Spleen (tissue), 11 donors: ENCODE measurements around the gene SIRPA. TPM values are rescaled to one million over a fixed set of nuclear protein-coding genes. Genes with fewer than 3 reads are reported as not detected.

Experiments
- DNase-seq: peaks from one replicate; pipeline ENCODE4 v3.0.0-alpha.2; 2020
- H3K27ac ChIP-seq, 8 donors: fragments of 200-600 bp; sonication (generic) in 7 of 8; 1 replicate in 4 of 8; 2 replicates in 4 of 8; pipeline versions ENCODE4 v1.5.0 to v1.8.0; 2016 to 2021; ENCODE audit warnings: inconsistent platforms in 4 of 8, mild to moderate bottlenecking in 4 of 8, moderate library complexity in 1 of 8
- H3K27me3 ChIP-seq, 7 donors: fragments of 200-600 bp; sonication (generic) in 6 of 7; replicated peaks in 1 of 7; 1 replicate in 4 of 7; 2 replicates in 3 of 7; pipeline versions ENCODE4 v1.5.0 to v1.8.0; 2016 to 2021; ENCODE audit warnings: inconsistent platforms in 3 of 7, mild to moderate bottlenecking in 1 of 7
- H3K36me3 ChIP-seq, 6 donors: fragments of 200-600 bp; sonication (generic) in 5 of 6; 1 replicate in 4 of 6; 2 replicates in 2 of 6; pipeline versions ENCODE4 v1.5.0 to v1.8.0; 2016 to 2021; ENCODE audit warnings: inconsistent platforms in 2 of 6
- H3K4me1 ChIP-seq, 6 donors: fragments of 200-600 bp; sonication (generic) in 5 of 6; 1 replicate in 3 of 6; 2 replicates in 3 of 6; pipeline versions ENCODE4 v1.5.0 to v1.8.0; 2016 to 2021; ENCODE audit warnings: inconsistent platforms in 3 of 6
- H3K4me3 ChIP-seq, 8 donors: fragments of 200-600 bp; sonication (generic) in 7 of 8; 1 replicate in 4 of 8; 2 replicates in 4 of 8; pipeline versions ENCODE4 v1.5.0 to v1.8.0; 2016 to 2021; ENCODE audit warnings: inconsistent platforms in 4 of 8, mild to moderate bottlenecking in 4 of 8, moderate library complexity in 2 of 8
- H3K9me3 ChIP-seq, 8 donors: fragments of 200-600 bp; sonication (generic) in 7 of 8; 1 replicate in 4 of 8; 2 replicates in 4 of 8; pipeline versions ENCODE4 v1.5.0 to v1.8.0; 2016 to 2021; ENCODE audit warnings: inconsistent platforms in 4 of 8
- CTCF ChIP-seq, 11 experiments: fragments of 200-600 bp in 7 of 11; fragments of 450-650 bp in 4 of 11; sonication (generic) in 4 of 11; IDR thresholded peaks in 8 of 11; conservative IDR thresholded peaks in 3 of 11; 1 replicate in 7 of 11; 2 replicates in 4 of 11; pipeline versions ENCODE4 v1.4.0 to v1.8.0; 2016 to 2021; ENCODE audit warnings: antibody characterized with exemption in 11 of 11, inconsistent platforms in 4 of 11, mild to moderate bottlenecking in 1 of 11
- POLR2A ChIP-seq, 3 donors: fragments of 450-650 bp; IDR thresholded peaks; one replicate each; pipeline ENCODE4 v1.5.1; 2017; ENCODE audit warnings: antibody characterized with exemption in 3 of 3, mild to moderate bottlenecking in 1 of 3
- POLR2AphosphoS5 ChIP-seq, 3 donors: sonication (generic); formaldehyde crosslinking; IDR thresholded peaks; one replicate each; pipeline ENCODE4 v1.5.1; 2017; ENCODE audit warnings: antibody characterized with exemption in 3 of 3
- WGBS, 5 donors: extraction: QIAGEN DNeasy Blood & Tissue Kit in 3 of 5; methylation state at CpG; one replicate each; pipeline versions ENCODE4 v1.1.5 to v1.1.7; 2013 to 2018; 5-methylcytosine and 5-hydroxymethylcytosine counted together
- intact Hi-C: fragments of 100-400 bp; cut with DNase I; formaldehyde crosslinking; loops from one replicate; pipeline ENCODE4 v1.15.0; 2023; ENCODE audit warnings: low total_unique reads
- polyA plus RNA-seq, 3 donors: library from polyadenylated mRNA; stranded (reverse); fragments of 200-250 nt; gene quantifications; one replicate each; pipeline ENCODE4 v1.2.1, GENCODE V29; 2013
- total RNA-seq, 7 donors: library from RNA; depleted of rRNA in 3 of 7; stranded (reverse); fragments of >200 nt in 3 of 7; fragmentation: NEBNext Ultra II Directional in 4 of 7; extraction: Animal tissue kit (Norgen Biotek cat#: 25700) in 4 of 7; gene quantifications; one replicate each; pipeline versions ENCODE4 v1.1.0 to v1.2.1, GENCODE V29; 2016 to 2021
- donor health status: healthy with polysubstance abuse.
- donor health status: DM: no; HTN: no; CAD: no; lungs with moderate emphysema.
- donor health status: DM: no; HTN: no; CAD: no.
- donor health status: Bipolar disorder and iron deficiency.
- donor health status: healthy.
- donor health status: DM: no; HTN: no; CAD: no.
- donor health status: DM: yes; HTN: yes; CAD: no.

The SIRPA gene
- total and polyA plus RNA-seq, 10 donors: 9.8 to 104 (median 38.4) TPM

- Histone ChIP-seq H3K9me3 (no peaks in the 10 kb centered on the region), H3K27me3 (peaks cover 0 to 28% (median 0%) of the 10 kb centered on the region in 7 donors), H3K36me3 (no peaks in the 10 kb centered on the region), H3K4me1 (peaks cover 4 to 65% (median 39%) of the 10 kb centered on the region in 6 donors), H3K4me3 (no peak overlapping the region), H3K27ac (peak overlapping the region in 1 of 8 donors; percentile 8)
- intact Hi-C loops: no loop called here
- TF ChIP-seq POLR2AphosphoS5 (IDR thresholded peaks at IDR 0.05): no peak
- no peak for TF ChIP-seq POLR2A (IDR thresholded peaks at IDR 0.05)
- no peak for TF ChIP-seq CTCF (IDR thresholded peaks at IDR 0.05 in 8 of 11, conservative IDR thresholded peaks at IDR 0.05 in 3 of 11)
- 61 to 71% (median 63%) methylated on average over 3 of the region's 3 CpGs for WGBS, 5 donors
- no peak for DNase-seq
Observed at GRCh38 chr20:1868856-1869255, 26.4 kb upstream of the SIRPA start.

GRCh38 chr20:1870323-1870722 is 24.9 kb upstream of the SIRPA start:
- TF ChIP-seq POLR2AphosphoS5 (IDR thresholded peaks at IDR 0.05): no peak
- no peak for TF ChIP-seq POLR2A (IDR thresholded peaks at IDR 0.05)
- H3K27ac ChIP-seq: peak overlapping the region in 3 of 8 donors; percentile 47 to 56 (median 54)
- 82 to 90% (median 87%) methylated on average over 3 to 4 of the region's 4 CpGs for WGBS, 5 donors
- intact Hi-C loops: no loop called here
- H3K4me1 ChIP-seq: peaks cover 4 to 80% (median 42%) of the 10 kb centered on the region in 6 donors
- no peaks in the 10 kb centered on the region for H3K36me3 ChIP-seq
- H3K27me3 ChIP-seq: peaks cover 0 to 28% (median 0%) of the 10 kb centered on the region in 7 donors
- DNase-seq: no peak
- H3K4me3 ChIP-seq: no peak overlapping the region
- no peaks in the 10 kb centered on the region for H3K9me3 ChIP-seq

DNA sequence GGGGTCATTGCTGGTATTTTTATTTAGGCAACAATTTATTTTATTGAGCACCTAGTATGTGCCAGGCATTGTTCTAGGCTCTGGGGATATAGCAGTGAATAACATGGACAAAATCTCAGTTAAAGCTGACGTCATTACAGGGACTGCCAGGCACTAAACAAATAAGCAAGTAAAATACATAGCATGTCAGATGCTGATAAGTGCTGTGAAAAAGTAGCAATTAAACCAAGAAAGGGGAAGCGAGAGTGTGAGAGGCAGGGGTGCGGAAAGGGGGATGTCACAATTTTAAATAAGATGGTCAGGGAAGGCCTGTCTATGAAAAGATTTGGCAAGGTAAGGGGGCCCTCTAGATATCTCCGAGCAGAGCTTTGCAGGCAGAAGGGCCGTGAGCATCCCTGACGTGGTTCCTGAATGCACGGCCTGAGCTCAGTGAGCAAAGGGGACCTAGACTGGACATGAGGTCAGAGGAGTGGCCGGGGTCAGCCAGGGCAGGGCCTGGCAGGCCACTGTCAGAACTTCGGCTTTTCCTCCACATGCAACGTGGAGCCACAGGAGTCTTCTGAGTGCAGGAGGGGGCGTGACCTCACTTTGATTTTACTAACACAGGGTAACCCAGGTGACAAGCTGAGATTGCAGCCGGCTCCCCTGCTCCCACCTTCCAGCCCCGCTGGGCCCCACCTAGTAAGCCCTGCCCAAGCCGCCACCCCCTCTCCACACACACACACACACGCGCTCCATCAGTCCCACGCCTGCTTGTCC is 24.2 kb upstream of the SIRPA start:
- peak in 1 of 3 donors; percentile 7 for TF ChIP-seq POLR2AphosphoS5 (IDR thresholded peaks at IDR 0.05)
- TF ChIP-seq POLR2A (IDR thresholded peaks at IDR 0.05): no peak
- peaks cover 4 to 87% (median 44%) of the 10 kb centered on the region in 6 donors for H3K4me1 ChIP-seq
- H3K27me3 ChIP-seq: peaks cover 0 to 28% (median 0%) of the 10 kb centered on the region in 7 donors
- no peak for DNase-seq
- 33 to 44% (median 37%) methylated on average over 16 to 17 of the region's 17 CpGs for WGBS, 5 donors
- intact Hi-C loops: no loop called here
- no peaks in the 10 kb centered on the region for H3K36me3 ChIP-seq
- H3K27ac ChIP-seq: peak overlapping the region in 4 of 8 donors; percentile 22 to 56 (median 50)
- no peak overlapping the region for H3K4me3 ChIP-seq
- H3K9me3 ChIP-seq: no peaks in the 10 kb centered on the region

GRCh38 chr20:1871807-1872458 is 23.3 kb upstream of the SIRPA start:
- peaks cover 4 to 84% (median 44%) of the 10 kb centered on the region in 6 donors for H3K4me1 ChIP-seq
- H3K4me3 ChIP-seq: no peak overlapping the region
- DNase-seq: no peak
- no peak for TF ChIP-seq POLR2A (IDR thresholded peaks at IDR 0.05)
- no peak for TF ChIP-seq CTCF (IDR thresholded peaks at IDR 0.05 in 8 of 11, conservative IDR thresholded peaks at IDR 0.05 in 3 of 11)
- TF ChIP-seq POLR2AphosphoS5 (IDR thresholded peaks at IDR 0.05): no peak
- 71 to 83% (median 77%) methylated on average over 6 to 7 of the region's 7 CpGs for WGBS, 5 donors
- intact Hi-C loops: no loop called here
- no peaks in the 10 kb centered on the region for H3K9me3 ChIP-seq
- H3K27me3 ChIP-seq: peaks cover 0 to 28% (median 0%) of the 10 kb centered on the region in 7 donors
- peak overlapping the region in 2 of 8 donors; percentile 54 to 56 for H3K27ac ChIP-seq
- H3K36me3 ChIP-seq: no peaks in the 10 kb centered on the region
